H9 (cell line): Measurements from ENCODE around the gene PSMD1. TPM values are rescaled to one million over a fixed set of nuclear protein-coding genes. Genes with fewer than 3 reads are reported as not detected.

Experiments
- DNase-seq: peaks from one replicate; pipeline ENCODE4 v3.0.0-alpha.2; 2017
- H2AFZ ChIP-seq: one replicate; pipeline ENCODE4 v1.6.1; 2013; ENCODE audit warnings: mild to moderate bottlenecking, low read length, control low read depth, moderate library complexity
- H2AK5ac ChIP-seq: 2 replicates; pipeline ENCODE4 v1.6.1; 2013; ENCODE audit warnings: low read length, control low read depth, mixed read lengths; ENCODE audit not compliant: insufficient read length
- H2BK120ac ChIP-seq: one replicate; pipeline ENCODE4 v1.6.1; 2013; ENCODE audit warnings: low read depth, mild to moderate bottlenecking, low read length, control low read depth, inconsistent platforms; ENCODE audit not compliant: poor library complexity, severe bottlenecking
- H2BK12ac ChIP-seq: 2 replicates; pipeline ENCODE4 v1.6.1; 2013; ENCODE audit warnings: low read length, control low read depth, mixed read lengths, low read depth; ENCODE audit not compliant: insufficient read length
- H2BK15ac ChIP-seq: 2 replicates; pipeline ENCODE4 v1.6.1; 2013; ENCODE audit warnings: low read depth, low read length, control low read depth
- H2BK20ac ChIP-seq: one replicate; pipeline ENCODE4 v1.6.1; 2013; ENCODE audit warnings: low read depth, mild to moderate bottlenecking, low read length, control low read depth, inconsistent platforms; ENCODE audit not compliant: poor library complexity, severe bottlenecking
- H2BK5ac ChIP-seq: 2 replicates; pipeline ENCODE4 v1.6.1; 2013; ENCODE audit warnings: low read length, control low read depth, mixed read lengths; ENCODE audit not compliant: insufficient read length
- H3K14ac ChIP-seq: 2 replicates; pipeline ENCODE4 v1.6.1; 2013; ENCODE audit warnings: low read length, control low read depth; ENCODE audit not compliant: insufficient read depth
- H3K18ac ChIP-seq: 2 replicates; pipeline ENCODE4 v1.6.1; 2013; ENCODE audit warnings: low read depth, mild to moderate bottlenecking, mixed read lengths, low read length, control low read depth; ENCODE audit not compliant: insufficient read length
- H3K23ac ChIP-seq: 2 replicates; pipeline ENCODE4 v1.6.1; 2013; ENCODE audit warnings: low read length, control low read depth, mixed read lengths, low read depth; ENCODE audit not compliant: insufficient read length
- H3K23me2 ChIP-seq: 2 replicates; pipeline ENCODE4 v1.6.1; 2013; ENCODE audit warnings: low read depth, mild to moderate bottlenecking, mixed read lengths, low read length, control low read depth; ENCODE audit not compliant: insufficient read length, poor library complexity, severe bottlenecking
- H3K27ac ChIP-seq: 2 replicates; pipeline ENCODE4 v1.5.1; 2013; ENCODE audit warnings: low read length, control low read depth, mixed read lengths, low read depth; ENCODE audit not compliant: insufficient read length
- H3K27me3 ChIP-seq: 2 replicates; pipeline ENCODE4 v1.6.1; 2013; ENCODE audit warnings: low read length, control low read depth, inconsistent platforms; ENCODE audit not compliant: insufficient read depth
- H3K4ac ChIP-seq: 2 replicates; pipeline ENCODE4 v1.6.1; 2013; ENCODE audit warnings: low read depth, mild to moderate bottlenecking, control low read depth, inconsistent platforms, low read length, moderate library complexity
- H3K4me1 ChIP-seq: 2 replicates; pipeline ENCODE4 v1.6.1; 2013; ENCODE audit warnings: low read length, control low read depth, inconsistent platforms; ENCODE audit not compliant: insufficient read depth
- H3K4me2 ChIP-seq: 2 replicates; pipeline ENCODE4 v1.6.1; 2013; ENCODE audit warnings: low read length, control low read depth, mixed read lengths; ENCODE audit not compliant: insufficient read length, insufficient read depth
- H3K56ac ChIP-seq: 2 replicates; pipeline ENCODE4 v1.6.1; 2013; ENCODE audit warnings: low read depth, mild to moderate bottlenecking, mixed read lengths, low read length, control low read depth; ENCODE audit not compliant: insufficient read length
- H3K79me1 ChIP-seq: 2 replicates; pipeline ENCODE4 v1.6.1; 2013; ENCODE audit warnings: low read depth, mild to moderate bottlenecking, moderate library complexity, low read length, control low read depth, inconsistent platforms; ENCODE audit not compliant: insufficient read depth, poor library complexity, severe bottlenecking
- H3K79me2 ChIP-seq: 2 replicates; pipeline ENCODE4 v1.6.1; 2013; ENCODE audit warnings: low read length, control low read depth, inconsistent platforms; ENCODE audit not compliant: insufficient read depth
- H3K9ac ChIP-seq: 2 replicates; pipeline ENCODE4 v1.6.1; 2013; ENCODE audit warnings: low read length, control low read depth, mixed read lengths; ENCODE audit not compliant: insufficient read length; ENCODE audit errors: extremely low read depth
- H3K9me3 ChIP-seq: one replicate; pipeline ENCODE4 v1.6.1; 2013; ENCODE audit warnings: low read depth, low read length, inconsistent platforms; ENCODE audit not compliant: control insufficient read depth
- H3T11ph ChIP-seq: one replicate; pipeline ENCODE4 v1.6.1; 2013; ENCODE audit warnings: mild to moderate bottlenecking, low read length, control low read depth, inconsistent platforms
- H4K20me1 ChIP-seq: one replicate; pipeline ENCODE4 v1.6.1; 2013; ENCODE audit not compliant: control insufficient read depth, insufficient read length, insufficient read depth
- H4K5ac ChIP-seq: 2 replicates; pipeline ENCODE4 v1.6.1; 2013; ENCODE audit warnings: low read depth, mild to moderate bottlenecking, mixed read lengths, low read length, control low read depth; ENCODE audit not compliant: insufficient read length
- H4K8ac ChIP-seq: replicated peaks from 2 replicates; pipeline ENCODE4 v1.6.1; 2013; ENCODE audit warnings: low read length, control low read depth, mixed read lengths, low read depth; ENCODE audit not compliant: insufficient read length
- H4K91ac ChIP-seq: 2 replicates; pipeline ENCODE4 v1.6.1; 2013; ENCODE audit warnings: low read depth, mild to moderate bottlenecking, moderate library complexity, mixed read lengths, low read length, control low read depth; ENCODE audit not compliant: insufficient read length
- H3K27ac Mint-ChIP-seq, 3 experiments: 2 replicates in 2 of 3; 3 replicates in 1 of 3; pipeline ENCODE4 v1.8.0; 2020 to 2021; ENCODE audit warnings: mixed read lengths in 3 of 3, mild to moderate bottlenecking in 1 of 3, moderate library complexity in 1 of 3
- H3K27me3 Mint-ChIP-seq: 2 replicates; pipeline ENCODE4 v1.8.0; 2021; ENCODE audit warnings: low read depth, mild to moderate bottlenecking, moderate library complexity, mixed read lengths
- H3K36me3 Mint-ChIP-seq, 3 experiments: 2 replicates in 2 of 3; 3 replicates in 1 of 3; pipeline ENCODE4 v1.8.0; 2020 to 2021; ENCODE audit warnings: low read depth in 3 of 3, mixed read lengths in 3 of 3; ENCODE audit not compliant: insufficient read depth in 1 of 3
- H3K4me1 Mint-ChIP-seq, 2 experiments: 2 replicates each; pipeline ENCODE4 v1.8.0; 2020; ENCODE audit warnings: mixed read lengths in 2 of 2
- H3K4me3 Mint-ChIP-seq, 2 experiments: 2 replicates in 1 of 2; 3 replicates in 1 of 2; pipeline ENCODE4 v1.8.0; 2020 to 2021; ENCODE audit warnings: mild to moderate bottlenecking in 2 of 2, mixed read lengths in 2 of 2, moderate library complexity in 1 of 2
- H3K9me3 Mint-ChIP-seq, 2 experiments: 2 replicates in 1 of 2; 3 replicates in 1 of 2; pipeline ENCODE4 v1.8.0; 2020; ENCODE audit warnings: mild to moderate bottlenecking in 2 of 2, mixed read lengths in 2 of 2, moderate library complexity in 1 of 2
- CTCF ChIP-seq: fragments of 200-600 bp; sonication (generic); conservative IDR thresholded peaks from 3 replicates; pipeline ENCODE4 v1.8.0; 2021; ENCODE audit warnings: antibody characterized with exemption, mild to moderate bottlenecking
- WGBS: extraction: QIAGEN DNeasy Blood & Tissue Kit; methylation state at CpG from one replicate; pipeline ENCODE4 v1.1.7; 2013; ENCODE audit warnings: missing lambda C conversion rate, low lambda C conversion rate, mixed read lengths; ENCODE audit not compliant: insufficient read length; ENCODE audit errors: extremely low coverage; 5-methylcytosine and 5-hydroxymethylcytosine counted together
- total RNA-seq: library from RNA; stranded (reverse); gene quantifications from 2 replicates; pipeline ENCODE4 v1.2.1, GENCODE V29; 2021

Gene PSMD1
- total RNA-seq, 1 experiment from 2014 or later = 166 TPM

GRCh38 chr2:231046916-231047273 lies 9.8 kb upstream of the PSMD1 start:
- no peak overlapping the region for H2BK5ac ChIP-seq
- no peak overlapping the region for H3K27ac ChIP-seq
- H3K4me2 ChIP-seq = no peak overlapping the region
- no peak overlapping the region for H3K14ac ChIP-seq
- H2AK5ac ChIP-seq = no peak overlapping the region
- H3K4me1 ChIP-seq = no peaks in the 10 kb centered on the region
- H3K9me3 ChIP-seq = no peaks in the 10 kb centered on the region
- H3K9ac ChIP-seq = no peak overlapping the region
- Mint-ChIP-seq H3K27ac (no peak overlapping the region), H3K9me3 (no peaks in the 10 kb centered on the region), H3K4me3 (no peak overlapping the region), H3K36me3 (no peaks in the 10 kb centered on the region), H3K27me3 (peaks cover 36% of the 10 kb centered on the region), H3K4me1 (peaks cover 0 to 2% of the 10 kb centered on the region in 2 experiments; a peak in 1 of 4 replicates)
- no peak for TF ChIP-seq CTCF
- H3K23ac ChIP-seq = no peak overlapping the region
- no peak overlapping the region for H4K5ac ChIP-seq
- H3K4ac ChIP-seq = no peak overlapping the region
- no CpG with 5 or more reads among the region's 5 CpGs for WGBS
- no peak overlapping the region for H3K18ac ChIP-seq
- no peak overlapping the region for H2AFZ ChIP-seq
- H2BK15ac ChIP-seq = no peak overlapping the region
- DNase-seq = no peak
- H3T11ph ChIP-seq = no peak overlapping the region
- H3K23me2 ChIP-seq = no peaks in the 10 kb centered on the region
- no peak overlapping the region for H2BK120ac ChIP-seq
- H2BK12ac ChIP-seq = no peak overlapping the region
- H2BK20ac ChIP-seq = no peak overlapping the region
- no peak overlapping the region for H4K91ac ChIP-seq
- no peak overlapping the region for H3K56ac ChIP-seq
- H3K79me1 ChIP-seq = no peaks in the 10 kb centered on the region
- no peaks in the 10 kb centered on the region for H4K20me1 ChIP-seq
- no peak overlapping the region for H4K8ac ChIP-seq
- no peaks in the 10 kb centered on the region for H3K79me2 ChIP-seq
- H3K27me3 ChIP-seq = no peaks in the 10 kb centered on the region; the same call in 1 of the 2 replicates
